Liver (tissue), 9 donors: ENCODE results near the gene HDAC3. TPM values are rescaled to one million over a fixed set of nuclear protein-coding genes. Genes with fewer than 3 reads are reported as not detected.

ENCODE experiments used
- DNase-seq: peaks from one replicate; pipeline ENCODE4 v3.0.0-alpha.2; 2017; ENCODE audit warnings: low spot score
- H3K27ac ChIP-seq, 2 donors: one replicate each; pipeline ENCODE4 v1.7.0; 2013; ENCODE audit warnings: inconsistent platforms in 2 of 2, low read length in 2 of 2, control low read depth in 1 of 2, low read depth in 1 of 2, mild to moderate bottlenecking in 1 of 2
- H3K27me3 ChIP-seq, 4 donors: one replicate each; pipeline versions ENCODE4 v1.6.1 to v1.7.0; 2013; ENCODE audit warnings: low read length in 3 of 4, inconsistent platforms in 1 of 4, mild to moderate bottlenecking in 1 of 4, moderate library complexity in 1 of 4; ENCODE audit not compliant: control insufficient read depth in 4 of 4, insufficient read depth in 4 of 4
- H3K36me3 ChIP-seq, 4 donors: one replicate each; pipeline versions ENCODE4 v1.6.1 to v1.7.0; 2013; ENCODE audit warnings: low read length in 3 of 4, mild to moderate bottlenecking in 3 of 4, low read depth in 1 of 4, moderate library complexity in 1 of 4; ENCODE audit not compliant: control insufficient read depth in 4 of 4, insufficient read depth in 3 of 4
- H3K4me1 ChIP-seq, 4 donors: one replicate each; pipeline versions ENCODE4 v1.6.1 to v1.7.0; 2013; ENCODE audit warnings: low read length in 3 of 4, mild to moderate bottlenecking in 3 of 4, moderate library complexity in 1 of 4; ENCODE audit not compliant: control insufficient read depth in 4 of 4, insufficient read depth in 4 of 4
- H3K4me3 ChIP-seq, 3 donors: one replicate each; pipeline versions ENCODE4 v1.6.1 to v1.7.0; 2013; ENCODE audit warnings: low read length in 3 of 3, control low read depth in 1 of 3, low read depth in 1 of 3, mild to moderate bottlenecking in 1 of 3
- H3K9ac ChIP-seq, 2 donors: one replicate each; pipeline ENCODE4 v1.7.0; 2013; ENCODE audit warnings: low read length in 2 of 2, mild to moderate bottlenecking in 2 of 2, moderate library complexity in 2 of 2, control low read depth in 1 of 2, low read depth in 1 of 2
- H3K9me3 ChIP-seq, 4 donors: one replicate each; pipeline versions ENCODE4 v1.6.1 to v1.7.0; 2013; ENCODE audit warnings: low read length in 3 of 4; ENCODE audit not compliant: control insufficient read depth in 4 of 4
- EGR1 ChIP-seq, 2 donors: IDR thresholded peaks; 2 replicates each; pipeline ENCODE4 v1.6.1; 2016 to 2018; ENCODE audit warnings: antibody characterized with exemption in 2 of 2, low read depth in 2 of 2
- FOXA1 ChIP-seq: IDR thresholded peaks from 2 replicates; pipeline ENCODE4 v1.6.1; 2016; ENCODE audit warnings: antibody characterized with exemption
- FOXA2 ChIP-seq: IDR thresholded peaks from 2 replicates; pipeline ENCODE4 v1.6.1; 2016; ENCODE audit warnings: antibody characterized with exemption
- GABPA ChIP-seq, 2 donors: IDR thresholded peaks in 1 of 2; conservative IDR thresholded peaks in 1 of 2; 2 replicates each; pipeline ENCODE4 v1.6.1; 2016; ENCODE audit warnings: antibody characterized with exemption in 2 of 2, mild to moderate bottlenecking in 1 of 2, moderate library complexity in 1 of 2
- HNF4A ChIP-seq, 2 donors: conservative IDR thresholded peaks; 2 replicates each; pipeline ENCODE4 v1.6.1; 2016; ENCODE audit warnings: antibody characterized with exemption in 2 of 2, mild to moderate bottlenecking in 2 of 2
- HNF4G ChIP-seq: IDR thresholded peaks from 2 replicates; pipeline ENCODE4 v1.6.1; 2016; ENCODE audit warnings: antibody characterized with exemption
- JUND ChIP-seq, 2 donors: IDR thresholded peaks; 2 replicates each; pipeline ENCODE4 v1.6.1; 2016; ENCODE audit warnings: antibody characterized with exemption in 2 of 2
- NR2F2 ChIP-seq: IDR thresholded peaks from 2 replicates; pipeline ENCODE4 v1.6.1; 2016; ENCODE audit warnings: antibody characterized with exemption
- RAD21 ChIP-seq, 2 donors: IDR thresholded peaks; 2 replicates each; pipeline ENCODE4 v1.6.1; 2016; ENCODE audit warnings: antibody characterized with exemption in 2 of 2, mild to moderate bottlenecking in 2 of 2
- RXRA ChIP-seq, 2 donors: IDR thresholded peaks; 2 replicates each; pipeline ENCODE4 v1.6.1; 2017 to 2018; ENCODE audit warnings: antibody characterized with exemption in 2 of 2, mild to moderate bottlenecking in 1 of 2
- SP1 ChIP-seq: IDR thresholded peaks from 2 replicates; pipeline ENCODE4 v1.6.1; 2018; ENCODE audit warnings: antibody characterized with exemption, mild to moderate bottlenecking
- TAF1 ChIP-seq: conservative IDR thresholded peaks from 2 replicates; pipeline ENCODE4 v1.6.1; 2016; ENCODE audit warnings: antibody characterized with exemption, mild to moderate bottlenecking
- YY1 ChIP-seq: IDR thresholded peaks from 2 replicates; pipeline ENCODE4 v1.6.1; 2016; ENCODE audit warnings: antibody characterized with exemption, mild to moderate bottlenecking
- WGBS: extraction: QIAGEN DNeasy Blood & Tissue Kit; methylation state at CpG from one replicate; pipeline ENCODE4 v1.1.7; 2013; 5-methylcytosine and 5-hydroxymethylcytosine counted together
- polyA plus RNA-seq, 2 donors: library from polyadenylated mRNA; stranded (reverse) in 1 of 2; unstranded in 1 of 2; fragments of 200-250 nt in 1 of 2; fragments of >200 nt in 1 of 2; fragmentation: Nextera tagmentation in 1 of 2; extraction: Ambion mirVana in 1 of 2; gene quantifications; one replicate each; pipeline versions ENCODE4 v1.2.1 to v1.2.3, GENCODE V29; 2013 to 2015
- total RNA-seq, 2 donors: library from RNA; depleted of rRNA; stranded (reverse); fragments of >200 nt; gene quantifications; one replicate each; pipeline ENCODE4 v1.2.3, GENCODE V29; 2014
- TF ChIP-seq, protein P1 (sequence below): IDR thresholded peaks from 2 replicates; pipeline ENCODE4 v1.6.1; 2016; ENCODE audit warnings: antibody characterized with exemption
- TF ChIP-seq, protein P2 (sequence below): IDR thresholded peaks from 2 replicates; pipeline ENCODE4 v1.6.1; 2016; ENCODE audit warnings: antibody characterized with exemption, mild to moderate bottlenecking
- TF ChIP-seq, protein P3 (sequence below): fragments of 150-350 bp; IDR thresholded peaks from 2 replicates; pipeline ENCODE4 v1.5.1; 2017; ENCODE audit warnings: improper control_type of control experiment, low read depth, low read length; ENCODE audit not compliant: missing input control
- TF ChIP-seq, protein P4 (sequence below): IDR thresholded peaks from 2 replicates; pipeline ENCODE4 v1.6.1; 2016; ENCODE audit warnings: antibody characterized with exemption
- donor health status: healthy.
- donor health status: healthy.
- donor health status: healthy.
- donor health status: healthy.
- donor health status: healthy.

HDAC3 gene
- 10 to 100 TPM; 42.3 to 45.3 TPM for total RNA-seq
- polyA plus RNA-seq, result 10 to 100 TPM; 20.1 to 28.0 TPM

DNA sequence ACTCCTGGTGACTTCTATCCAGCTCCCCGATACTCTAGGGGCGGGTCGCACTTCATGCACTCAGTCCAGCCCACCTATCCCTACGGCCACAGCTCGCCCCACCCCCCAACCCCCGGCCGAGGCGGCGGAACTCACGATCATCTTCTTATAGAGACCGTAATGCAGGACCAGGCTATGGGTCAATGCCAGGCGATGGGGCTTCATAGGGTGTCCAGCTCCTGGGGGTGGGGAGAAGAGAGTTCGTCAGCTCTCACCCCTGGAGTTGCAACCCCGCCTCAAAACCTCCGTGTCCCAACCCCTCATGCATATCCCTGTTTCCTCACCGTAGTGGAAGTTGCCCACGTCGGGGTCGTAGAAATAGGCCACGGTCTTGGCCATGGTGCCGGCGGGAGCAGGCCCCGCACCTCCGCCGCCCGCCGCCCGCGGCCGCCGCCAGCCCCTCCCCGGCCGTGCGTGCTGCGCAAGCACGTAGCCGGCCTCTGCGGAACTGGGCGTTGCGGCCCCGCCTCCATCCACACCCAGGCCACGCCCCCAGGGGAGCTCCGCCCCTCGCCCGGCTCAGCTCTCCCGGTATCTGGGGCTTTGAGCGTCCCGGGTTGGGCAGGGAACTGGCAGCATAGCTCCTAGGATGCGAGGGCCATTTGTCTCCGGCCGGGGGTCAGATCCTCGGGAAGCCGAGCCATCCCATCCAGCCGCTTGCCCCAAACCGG is at the start of gene HDAC3, which contains the start of gene RELL2:
Gene HDAC3, minus strand, starts transcription at position 437 of the 710 bp plus-strand sequence. Its CDS starts 59 bp downstream, at position 378.
Gene RELL2, plus strand, starts transcription at position 585 of the 710 bp plus-strand sequence. CDS start 1,229 bp downstream, outside the sequence.
- peaks cover 9 to 29% (median 21%) of the 10 kb centered on the region in 4 donors for H3K4me1 ChIP-seq

DNA sequence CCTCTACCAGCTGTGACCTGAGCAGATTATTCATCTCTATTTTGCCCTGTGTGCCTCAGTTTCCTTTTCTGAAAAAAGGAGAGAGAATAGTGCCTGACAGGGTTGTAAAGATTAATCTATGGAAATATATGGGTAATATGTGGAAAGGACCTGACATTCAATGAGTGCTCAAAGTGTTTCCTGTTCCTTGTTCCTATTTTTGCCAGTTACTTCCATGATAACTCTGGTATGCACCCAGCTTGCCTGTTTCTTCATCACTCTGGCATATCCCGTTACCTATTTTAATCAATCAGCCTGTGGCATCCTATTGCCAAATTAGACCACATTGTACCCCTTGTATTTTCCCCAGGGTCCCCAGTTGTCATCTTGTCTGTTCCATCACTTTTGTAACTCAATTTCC is 48.9 kb upstream of the HDAC3 start:
- WGBS, result 83% methylated on average over 1 of the region's 1 CpG
- TF ChIP-seq FOXA1, result no peak
- TF ChIP-seq, protein P1, sequence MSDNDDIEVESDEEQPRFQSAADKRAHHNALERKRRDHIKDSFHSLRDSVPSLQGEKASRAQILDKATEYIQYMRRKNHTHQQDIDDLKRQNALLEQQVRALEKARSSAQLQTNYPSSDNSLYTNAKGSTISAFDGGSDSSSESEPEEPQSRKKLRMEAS, result no peak
- H3K9ac ChIP-seq, result no peak overlapping the region
- no peak overlapping the region for H3K4me3 ChIP-seq
- no peaks in the 10 kb centered on the region for H3K27me3 ChIP-seq
- no peaks in the 10 kb centered on the region for H3K36me3 ChIP-seq
- no peak overlapping the region for H3K27ac ChIP-seq
- DNase-seq, result no peak
- no peaks in the 10 kb centered on the region for H3K9me3 ChIP-seq
- peaks cover 2 to 11% (median 5%) of the 10 kb centered on the region in 4 donors for H3K4me1 ChIP-seq

More for the DNA sequence above, at the start of gene HDAC3, which contains the start of gene RELL2:
- no peaks in the 10 kb centered on the region for H3K9me3 ChIP-seq
- no peaks in the 10 kb centered on the region for H3K36me3 ChIP-seq
- DNase-seq, result peak; percentile 99
- H3K27me3 ChIP-seq, result no peaks in the 10 kb centered on the region
- under 1% methylated on average over 55 of the region's 55 CpGs for WGBS
- TF ChIP-seq RAD21 (IDR thresholded peaks at IDR 0.05) (no peak), SP1 (peak; percentile 55), FOXA1 (no peak), HNF4A (conservative IDR thresholded peaks at IDR 0.05) (no peak), GABPA (IDR thresholded peaks at IDR 0.05 in 1 of 2, conservative IDR thresholded peaks at IDR 0.05 in 1 of 2) (no peak)
- TF ChIP-seq, protein P2, sequence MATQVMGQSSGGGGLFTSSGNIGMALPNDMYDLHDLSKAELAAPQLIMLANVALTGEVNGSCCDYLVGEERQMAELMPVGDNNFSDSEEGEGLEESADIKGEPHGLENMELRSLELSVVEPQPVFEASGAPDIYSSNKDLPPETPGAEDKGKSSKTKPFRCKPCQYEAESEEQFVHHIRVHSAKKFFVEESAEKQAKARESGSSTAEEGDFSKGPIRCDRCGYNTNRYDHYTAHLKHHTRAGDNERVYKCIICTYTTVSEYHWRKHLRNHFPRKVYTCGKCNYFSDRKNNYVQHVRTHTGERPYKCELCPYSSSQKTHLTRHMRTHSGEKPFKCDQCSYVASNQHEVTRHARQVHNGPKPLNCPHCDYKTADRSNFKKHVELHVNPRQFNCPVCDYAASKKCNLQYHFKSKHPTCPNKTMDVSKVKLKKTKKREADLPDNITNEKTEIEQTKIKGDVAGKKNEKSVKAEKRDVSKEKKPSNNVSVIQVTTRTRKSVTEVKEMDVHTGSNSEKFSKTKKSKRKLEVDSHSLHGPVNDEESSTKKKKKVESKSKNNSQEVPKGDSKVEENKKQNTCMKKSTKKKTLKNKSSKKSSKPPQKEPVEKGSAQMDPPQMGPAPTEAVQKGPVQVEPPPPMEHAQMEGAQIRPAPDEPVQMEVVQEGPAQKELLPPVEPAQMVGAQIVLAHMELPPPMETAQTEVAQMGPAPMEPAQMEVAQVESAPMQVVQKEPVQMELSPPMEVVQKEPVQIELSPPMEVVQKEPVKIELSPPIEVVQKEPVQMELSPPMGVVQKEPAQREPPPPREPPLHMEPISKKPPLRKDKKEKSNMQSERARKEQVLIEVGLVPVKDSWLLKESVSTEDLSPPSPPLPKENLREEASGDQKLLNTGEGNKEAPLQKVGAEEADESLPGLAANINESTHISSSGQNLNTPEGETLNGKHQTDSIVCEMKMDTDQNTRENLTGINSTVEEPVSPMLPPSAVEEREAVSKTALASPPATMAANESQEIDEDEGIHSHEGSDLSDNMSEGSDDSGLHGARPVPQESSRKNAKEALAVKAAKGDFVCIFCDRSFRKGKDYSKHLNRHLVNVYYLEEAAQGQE, result peak; percentile 83
- H3K9ac ChIP-seq, result peak within 1 kb of the TSS; percentile 75 to 87
- H3K4me3 ChIP-seq, result peak within 1 kb of the TSS; percentile 75 to 94 (median 89)
- H3K27ac ChIP-seq, result peak within 1 kb of the TSS; percentile 85 to 86

DNA sequence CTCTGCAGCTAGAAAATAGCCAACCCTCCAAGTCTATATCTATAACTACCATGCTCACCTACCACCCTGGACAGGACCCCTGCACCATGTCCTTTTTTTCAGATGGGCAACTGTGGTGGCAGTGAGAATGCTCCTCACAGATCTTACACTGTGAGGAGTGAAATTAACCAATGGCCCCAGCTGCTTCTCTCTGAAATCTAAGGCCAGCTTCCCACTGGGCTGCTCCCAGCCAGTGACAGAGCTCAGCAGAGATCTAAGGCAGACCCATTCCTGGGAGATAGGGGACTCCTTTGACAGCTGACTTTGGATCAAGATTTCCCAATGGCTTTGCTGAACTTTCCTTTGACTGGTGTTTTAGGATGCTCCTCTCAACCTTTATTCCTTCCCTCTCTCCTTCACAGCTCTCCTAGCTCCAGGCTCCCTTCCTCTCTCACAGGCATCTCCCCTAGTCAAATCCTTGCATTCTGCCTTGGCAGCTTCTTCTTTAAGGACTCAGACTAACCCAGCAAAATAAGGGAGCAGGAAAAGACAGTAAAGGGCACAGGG is 47.0 kb upstream of the HDAC3 start:
- H3K36me3 ChIP-seq, result no peaks in the 10 kb centered on the region
- DNase-seq, result no peak
- H3K27ac ChIP-seq, result no peak overlapping the region
- H3K4me1 ChIP-seq, result peaks cover 2 to 13% (median 5%) of the 10 kb centered on the region in 4 donors
- H3K9ac ChIP-seq, result no peak overlapping the region
- no peaks in the 10 kb centered on the region for H3K9me3 ChIP-seq
- H3K27me3 ChIP-seq, result no peaks in the 10 kb centered on the region
- H3K4me3 ChIP-seq, result no peak overlapping the region
- TF ChIP-seq HNF4A (conservative IDR thresholded peaks at IDR 0.05) (no peak), SP1 (no peak), HNF4G (no peak), FOXA2 (no peak), RXRA (IDR thresholded peaks at IDR 0.05) (no peak), FOXA1 (no peak), EGR1 (IDR thresholded peaks at IDR 0.05; ENCODE audit: low read depth in 2 of 2) (no peak), JUND (IDR thresholded peaks at IDR 0.05) (no peak), YY1 (no peak), TAF1 (no peak), GABPA (IDR thresholded peaks at IDR 0.05 in 1 of 2, conservative IDR thresholded peaks at IDR 0.05 in 1 of 2) (no peak), NR2F2 (no peak)
- TF ChIP-seq, protein P3, sequence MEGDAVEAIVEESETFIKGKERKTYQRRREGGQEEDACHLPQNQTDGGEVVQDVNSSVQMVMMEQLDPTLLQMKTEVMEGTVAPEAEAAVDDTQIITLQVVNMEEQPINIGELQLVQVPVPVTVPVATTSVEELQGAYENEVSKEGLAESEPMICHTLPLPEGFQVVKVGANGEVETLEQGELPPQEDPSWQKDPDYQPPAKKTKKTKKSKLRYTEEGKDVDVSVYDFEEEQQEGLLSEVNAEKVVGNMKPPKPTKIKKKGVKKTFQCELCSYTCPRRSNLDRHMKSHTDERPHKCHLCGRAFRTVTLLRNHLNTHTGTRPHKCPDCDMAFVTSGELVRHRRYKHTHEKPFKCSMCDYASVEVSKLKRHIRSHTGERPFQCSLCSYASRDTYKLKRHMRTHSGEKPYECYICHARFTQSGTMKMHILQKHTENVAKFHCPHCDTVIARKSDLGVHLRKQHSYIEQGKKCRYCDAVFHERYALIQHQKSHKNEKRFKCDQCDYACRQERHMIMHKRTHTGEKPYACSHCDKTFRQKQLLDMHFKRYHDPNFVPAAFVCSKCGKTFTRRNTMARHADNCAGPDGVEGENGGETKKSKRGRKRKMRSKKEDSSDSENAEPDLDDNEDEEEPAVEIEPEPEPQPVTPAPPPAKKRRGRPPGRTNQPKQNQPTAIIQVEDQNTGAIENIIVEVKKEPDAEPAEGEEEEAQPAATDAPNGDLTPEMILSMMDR, result no peak
- TF ChIP-seq, protein P2, result no peak
- TF ChIP-seq, protein P4, sequence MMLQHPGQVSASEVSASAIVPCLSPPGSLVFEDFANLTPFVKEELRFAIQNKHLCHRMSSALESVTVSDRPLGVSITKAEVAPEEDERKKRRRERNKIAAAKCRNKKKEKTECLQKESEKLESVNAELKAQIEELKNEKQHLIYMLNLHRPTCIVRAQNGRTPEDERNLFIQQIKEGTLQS, result no peak
